ENCODE results near the gene PHC2. TPM values are rescaled to one million over a fixed set of nuclear protein-coding genes. Genes with fewer than 3 reads are reported as not detected.
"Not testable (repeated sequence)": the region's sequence is repeated elsewhere in the genome, so short reads cannot be mapped to it uniquely, and the experiment has no call there.

The PHC2 gene
- total RNA-seq, 6 donors from 2014 or later: 103 to 173 (median 129) TPM

GRCh38 chr1:33294071-33295010 lies 136.6 kb downstream of the PHC2 start:
- peak overlapping the region in 1 of 4 donors; percentile 17 for H3K27ac ChIP-seq
- 84 to 86% methylated on average over 11 to 13 of the region's 13 CpGs for WGBS, 2 donors

GRCh38 chr1:33292726-33293340 lies 138.1 kb downstream of the PHC2 start:
- no peak overlapping the region for H3K4me3 ChIP-seq
- no peaks in the 10 kb centered on the region for H3K27me3 ChIP-seq
- ATAC-seq (ENCODE audit: low FRiP score in 2 of 2) (no peak), DNase-seq (no peak)
- H3K4me1 ChIP-seq: peaks cover 0 to 10% (median 5%) of the 10 kb centered on the region in 4 donors
- H3K36me3 ChIP-seq: peaks cover 0 to 44% (median 9%) of the 10 kb centered on the region in 4 donors
- H3K27ac ChIP-seq: no peak overlapping the region
- 86% methylated on average over 13 of the region's 13 CpGs for WGBS, 2 donors
- TF ChIP-seq POLR2A (IDR thresholded peaks at IDR 0.05) (no peak), EP300 (IDR thresholded peaks at IDR 0.05) (no peak), POLR2AphosphoS5 (IDR thresholded peaks at IDR 0.05) (no peak), CTCF (IDR thresholded peaks at IDR 0.05) (no peak)
- no peaks in the 10 kb centered on the region for H3K9me3 ChIP-seq

More at GRCh38 chr1:33294071-33295010, 136.6 kb downstream of the PHC2 start:
- no peak for DNase-seq
- no peak for TF ChIP-seq CTCF (IDR thresholded peaks at IDR 0.05)
- no peak for TF ChIP-seq POLR2A (IDR thresholded peaks at IDR 0.05)
- TF ChIP-seq EP300 (IDR thresholded peaks at IDR 0.05): no peak
- no peak for TF ChIP-seq POLR2AphosphoS5 (IDR thresholded peaks at IDR 0.05)
- Histone ChIP-seq H3K4me1 (peaks cover 5 to 19% (median 6%) of the 10 kb centered on the region in 4 donors), H3K9me3 (no peaks in the 10 kb centered on the region), H3K36me3 (peaks cover 0 to 45% (median 12%) of the 10 kb centered on the region in 4 donors), H3K27me3 (no peaks in the 10 kb centered on the region), H3K4me3 (no peak overlapping the region)
- no peak for ATAC-seq (ENCODE audit: low FRiP score in 2 of 2)

GRCh38 chr1:33290615-33291014 lies 140.3 kb downstream of the PHC2 start:
- H3K27me3 ChIP-seq; H3K9me3 ChIP-seq; H3K27ac ChIP-seq; DNase-seq; ATAC-seq (ENCODE audit: low FRiP score in 2 of 2); H3K4me3 ChIP-seq: not testable (repeated sequence)
- peaks cover 0 to 13% (median 3%) of the 10 kb centered on the region in 4 donors for H3K4me1 ChIP-seq
- WGBS, 2 donors: 91 to 92% methylated on average over 1 of the region's 2 CpGs
- peaks cover 0 to 33% (median 7%) of the 10 kb centered on the region in 4 donors for H3K36me3 ChIP-seq

GRCh38 chr1:33289858-33290154 lies 141.1 kb downstream of the PHC2 start:
- TF ChIP-seq CTCF (IDR thresholded peaks at IDR 0.05) (no peak), POLR2A (IDR thresholded peaks at IDR 0.05) (no peak)
- ATAC-seq (ENCODE audit: low FRiP score in 2 of 2) (no peak), DNase-seq (no peak)
- 94 to 100% methylated on average over 3 of the region's 3 CpGs for WGBS, 2 donors
- Histone ChIP-seq H3K27ac (no peak overlapping the region), H3K27me3 (no peaks in the 10 kb centered on the region), H3K36me3 (peaks cover 0 to 26% (median 1%) of the 10 kb centered on the region in 4 donors), H3K9me3 (no peaks in the 10 kb centered on the region), H3K4me3 (no peak overlapping the region), H3K4me1 (peaks cover 0 to 8% (median under 1%) of the 10 kb centered on the region in 4 donors)

GRCh38 chr1:33288976-33289857 lies 141.7 kb downstream of the PHC2 start:
- Histone ChIP-seq H3K36me3 (peaks cover 0 to 20% (median 0%) of the 10 kb centered on the region in 4 donors), H3K4me1 (peaks cover 0 to 8% (median 2%) of the 10 kb centered on the region in 4 donors), H3K27me3 (no peaks in the 10 kb centered on the region), H3K4me3 (no peak overlapping the region), H3K9me3 (no peaks in the 10 kb centered on the region), H3K27ac (no peak overlapping the region)
- 89 to 95% methylated on average over 15 to 16 of the region's 16 CpGs for WGBS, 2 donors
- DNase-seq: no peak
- TF ChIP-seq CTCF (IDR thresholded peaks at IDR 0.05): no peak
- no peak for TF ChIP-seq POLR2AphosphoS5 (IDR thresholded peaks at IDR 0.05)
- no peak for TF ChIP-seq POLR2A (IDR thresholded peaks at IDR 0.05)
- no peak for TF ChIP-seq EP300 (IDR thresholded peaks at IDR 0.05)
- ATAC-seq (ENCODE audit: low FRiP score in 2 of 2): no peak
